GM18517 (cell line): ENCODE data around the gene RELCH.

ENCODE experiments used
- ATAC-seq: cut with Tn5 transposase; IDR thresholded peaks from one replicate; pipeline ENCODE4 v1.9.1; 2021; ENCODE audit warnings: mild to moderate bottlenecking, moderate library complexity; ENCODE audit not compliant: unreplicated experiment

Gene RELCH

GRCh38 chr18:62321201-62321600 is 134.1 kb downstream of the RELCH start:
- no peak for ATAC-seq

DNA sequence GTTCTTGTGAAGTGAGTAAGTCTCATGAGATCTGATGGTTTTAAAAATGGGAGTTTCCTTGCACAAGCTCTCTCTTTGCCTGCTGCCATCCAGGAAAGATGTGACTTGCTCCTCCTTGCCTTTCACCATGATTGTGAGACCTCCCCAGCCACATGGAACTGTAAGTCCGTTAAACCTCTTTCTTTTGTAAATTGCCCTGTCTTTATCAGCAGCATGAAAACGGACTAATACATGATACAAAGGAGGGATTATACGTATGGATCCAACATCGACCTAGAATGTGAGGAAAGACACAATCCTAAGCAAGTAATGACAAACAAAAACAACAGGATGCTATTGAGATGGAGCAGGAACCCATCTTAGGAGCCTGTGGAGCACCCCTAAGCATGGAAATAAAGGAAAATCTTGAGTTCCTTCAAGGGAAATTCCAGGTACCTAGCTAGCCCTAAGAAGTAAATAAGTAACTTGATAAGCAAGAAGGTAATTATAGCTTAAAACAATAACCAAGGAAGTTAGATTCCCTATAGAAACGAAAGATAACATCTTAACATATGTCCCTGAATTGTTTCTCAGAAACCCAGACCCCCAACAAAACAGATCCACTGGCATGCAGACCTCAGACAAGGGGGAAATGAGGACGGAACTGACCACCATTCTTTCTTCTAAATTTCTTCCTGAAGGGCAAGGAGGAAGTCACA is 136.6 kb downstream of the RELCH start:
- no peak for ATAC-seq

DNA sequence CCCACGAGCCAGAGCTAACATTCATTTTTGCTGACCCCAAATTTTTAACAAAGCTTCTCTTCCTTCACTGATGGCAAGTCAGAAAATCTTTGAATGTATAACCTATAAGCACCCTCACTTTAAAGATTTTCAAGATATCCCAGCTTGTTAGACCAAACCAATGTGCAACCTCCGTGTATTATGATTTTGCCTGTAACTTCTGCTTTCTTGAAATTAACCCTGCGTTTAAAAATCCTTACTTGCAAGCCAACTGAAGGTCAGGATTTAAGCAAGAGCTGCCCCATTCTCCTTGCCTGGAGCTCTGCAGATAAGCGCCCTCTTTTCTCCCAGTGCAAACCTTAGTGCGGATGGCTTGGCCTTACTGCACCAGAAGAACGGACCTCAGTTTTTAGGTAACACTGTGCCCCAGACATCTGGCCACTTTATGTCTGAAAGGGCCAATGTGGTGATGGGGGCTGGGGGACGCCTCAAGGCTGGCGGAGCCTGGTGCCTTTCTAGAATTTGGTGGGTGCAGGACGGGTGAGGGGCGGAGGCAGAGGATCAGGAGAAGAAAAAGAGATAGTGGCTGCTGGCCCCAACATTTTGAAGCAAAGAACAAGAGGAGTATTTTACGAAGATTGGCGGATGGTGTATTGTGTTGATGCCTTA is 137.2 kb downstream of the RELCH start:
- ATAC-seq = no peak

GRCh38 chr18:62324917-62325805 is 138.1 kb downstream of the RELCH start, which contains the start of gene TNFRSF11A:
Gene TNFRSF11A (plus strand): TSS chr18:62325310. CDS start chr18:62325353, 43 bp downstream.
- no peak for ATAC-seq

- no peak for ATAC-seq
Measured at GRCh38 chr18:62325806-62326645, 139.0 kb downstream of the RELCH start.

GRCh38 chr18:62326646-62327348 is 139.7 kb downstream of the RELCH start:
- no peak for ATAC-seq

DNA sequence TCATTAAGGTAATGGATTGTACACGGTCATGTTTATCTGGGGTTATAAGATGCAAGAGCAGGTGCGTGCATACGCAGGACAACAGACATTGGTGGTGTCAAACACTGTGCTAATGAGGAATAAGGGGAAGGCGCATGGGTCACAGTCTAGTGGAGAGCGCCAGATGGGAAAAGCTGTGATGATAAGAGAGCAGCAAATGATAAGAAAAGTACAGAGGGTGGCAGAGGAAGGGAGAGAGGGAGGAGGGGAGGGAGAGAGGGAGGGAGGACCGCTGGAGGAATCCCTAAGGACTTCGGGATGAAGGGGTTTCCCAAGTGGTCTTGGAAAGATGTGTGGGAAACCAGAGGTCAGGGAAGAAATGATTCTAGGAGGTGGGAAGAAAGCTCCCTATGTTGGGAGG is 140.9 kb downstream of the RELCH start:
- no peak for ATAC-seq

GRCh38 chr18:62328586-62329525 is 141.8 kb downstream of the RELCH start:
- ATAC-seq = no peak

- no peak for ATAC-seq
Measured at GRCh38 chr18:62329691-62330454, 142.8 kb downstream of the RELCH start.

DNA sequence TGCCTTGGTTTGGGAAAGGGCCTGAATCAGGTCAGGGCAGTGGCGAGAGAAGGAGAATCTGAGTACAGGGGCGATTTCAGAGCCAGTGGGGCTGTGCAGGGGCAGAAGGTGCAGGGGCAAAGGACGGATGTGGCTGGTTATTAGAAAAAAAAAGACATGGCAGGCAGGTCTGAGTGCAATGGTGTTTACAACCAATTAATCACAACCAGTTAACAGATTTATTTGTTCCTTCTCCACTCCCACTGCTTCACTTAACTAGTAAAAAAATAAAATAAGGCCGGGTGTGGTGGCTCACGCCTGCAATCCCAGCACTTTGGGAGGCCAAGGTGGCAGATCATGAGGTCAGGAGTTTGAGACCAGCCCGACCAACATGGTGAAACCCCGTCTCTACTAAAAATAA is 143.6 kb downstream of the RELCH start:
- no peak for ATAC-seq

GRCh38 chr18:62331581-62332356 is 144.7 kb downstream of the RELCH start:
- no peak for ATAC-seq

GRCh38 chr18:62332431-62332830 is 145.4 kb downstream of the RELCH start:
- no peak for ATAC-seq

- ATAC-seq = no peak
Measured at GRCh38 chr18:62332964-62333695, 146.1 kb downstream of the RELCH start.

GRCh38 chr18:62334120-62334519 is 147.1 kb downstream of the RELCH start:
- ATAC-seq = no peak

- ATAC-seq = no peak
Measured at GRCh38 chr18:62335494-62335893, 148.4 kb downstream of the RELCH start.

- no peak for ATAC-seq
Measured at GRCh38 chr18:62336618-62337017, 149.6 kb downstream of the RELCH start.

- ATAC-seq = no peak
Measured at GRCh38 chr18:62337336-62337735, 150.3 kb downstream of the RELCH start.
